Testis (tissue), 3 donors: Measurements from ENCODE around the gene WFS1. TPM values are rescaled to one million over a fixed set of nuclear protein-coding genes. Genes with fewer than 3 reads are reported as not detected.

Source experiments
- DNase-seq: peaks from one replicate; pipeline ENCODE4 v3.0.0-alpha.2; 2019
- H3K27ac ChIP-seq, 2 donors: fragments of 200-600 bp; sonication (generic); one replicate each; pipeline ENCODE4 v1.5.1; 2019
- H3K27me3 ChIP-seq: fragments of 200-600 bp; sonication (generic); one replicate; pipeline ENCODE4 v1.5.1; 2019
- H3K36me3 ChIP-seq: fragments of 200-600 bp; sonication (generic); one replicate; pipeline ENCODE4 v1.5.1; 2017; ENCODE audit warnings: low read depth; ENCODE audit errors: missing control alignments
- H3K4me1 ChIP-seq: fragments of 200-600 bp; sonication (generic); one replicate; pipeline ENCODE4 v1.5.1; 2019
- H3K4me3 ChIP-seq, 2 donors: fragments of 200-600 bp; sonication (generic); one replicate each; pipeline ENCODE4 v1.5.1; 2017 to 2019
- H3K9me3 ChIP-seq: fragments of 200-600 bp; sonication (generic); one replicate; pipeline ENCODE4 v1.5.1; 2017
- POLR2A ChIP-seq: fragments of 450-650 bp; IDR thresholded peaks from one replicate; pipeline ENCODE4 v1.6.1; 2017; ENCODE audit warnings: antibody characterized with exemption, mild to moderate bottlenecking, moderate library complexity
- WGBS, 2 donors: methylation state at CpG; one replicate each; pipeline ENCODE4 v1.1.5; 2018; 5-methylcytosine and 5-hydroxymethylcytosine counted together
- intact Hi-C: fragments of 100-400 bp; cut with DNase I; formaldehyde crosslinking; loops from one replicate; pipeline ENCODE4 v1.15.1; 2023; ENCODE audit warnings: low total_unique reads
- polyA plus RNA-seq: library from polyadenylated mRNA; stranded (reverse); fragments of 350-450 nt; fragmentation: Illumina TruSeq; extraction: RNeasy Lipid Tissue Mini Kit (QIAGEN cat#74804); gene quantifications from one replicate; pipeline ENCODE4 v1.2.3, GENCODE V29; 2014; ENCODE audit warnings: low read depth, low replicate concordance; ENCODE audit not compliant: insufficient read depth
- total RNA-seq, 2 donors: library from RNA; depleted of rRNA; stranded (reverse); fragments of >200 nt; gene quantifications; one replicate each; pipeline ENCODE4 v1.2.3, GENCODE V29; 2016
- TF ChIP-seq, protein P1 (sequence below), 3 experiments: fragments of 450-650 bp in 2 of 3; fragments of 200-600 bp in 1 of 3; sonication (generic) in 1 of 3; IDR thresholded peaks; one replicate each; pipeline ENCODE4 v1.5.1; 2016 to 2019; ENCODE audit warnings: antibody characterized with exemption in 3 of 3, mild to moderate bottlenecking in 2 of 3, moderate library complexity in 1 of 3

WFS1 gene
- total and polyA plus RNA-seq, 3 donors from 2014 or later, result 80.4 to 202 (median 124) TPM

DNA sequence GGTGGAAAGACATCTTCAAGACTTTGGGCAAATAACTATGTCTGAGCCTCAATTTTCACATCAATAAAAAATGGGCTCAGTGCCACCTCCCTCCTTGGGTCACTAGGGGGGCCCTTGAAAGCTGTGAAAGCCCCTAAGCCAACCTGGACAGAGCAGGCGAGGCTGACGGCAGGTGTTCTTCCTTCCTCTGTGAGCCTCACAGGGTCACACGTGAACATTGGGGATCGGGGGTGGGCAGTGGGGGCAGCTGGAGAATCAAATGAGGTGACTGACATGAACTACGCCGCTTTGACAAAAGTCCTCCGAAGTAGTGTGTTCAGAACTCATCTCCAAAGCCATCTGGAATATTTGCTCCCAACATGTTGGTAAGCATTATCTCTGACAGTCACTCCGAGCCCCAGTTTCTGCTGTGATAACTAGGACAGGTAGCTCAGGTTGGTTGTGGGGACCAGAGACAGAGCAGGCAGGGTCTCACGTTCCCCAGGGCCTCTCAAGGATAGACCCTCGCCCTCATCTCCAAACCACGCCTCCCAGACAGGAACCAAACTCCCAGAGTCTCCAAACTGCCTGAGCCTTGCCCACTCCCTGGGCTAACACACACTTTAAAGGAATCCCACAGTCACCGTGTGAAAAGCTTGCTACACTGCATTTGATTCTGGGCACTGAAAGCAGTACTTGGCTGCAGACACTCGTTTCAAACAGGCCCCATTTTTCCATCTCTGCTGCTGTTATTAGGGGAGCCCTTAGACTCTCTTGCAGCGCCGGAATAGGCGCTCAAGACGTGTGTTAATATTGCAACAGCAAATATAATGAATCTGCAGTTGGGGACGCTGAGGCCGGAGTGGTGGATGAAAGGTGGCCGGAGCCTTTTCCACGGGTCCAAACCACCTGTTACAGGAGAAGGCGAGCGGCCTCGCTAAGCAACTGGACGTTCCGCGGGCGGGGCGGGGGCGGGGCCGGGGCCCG lies 717 bp upstream of the WFS1 start:
- no peaks in the 10 kb centered on the region for H3K27me3 ChIP-seq
- peak overlapping the region in 1 of 2 donors; percentile 48 for H3K27ac ChIP-seq
- peak overlapping the region; percentile 2 to 95 for H3K4me3 ChIP-seq
- peaks cover 41% of the 10 kb centered on the region for H3K4me1 ChIP-seq
- TF ChIP-seq, protein P1, sequence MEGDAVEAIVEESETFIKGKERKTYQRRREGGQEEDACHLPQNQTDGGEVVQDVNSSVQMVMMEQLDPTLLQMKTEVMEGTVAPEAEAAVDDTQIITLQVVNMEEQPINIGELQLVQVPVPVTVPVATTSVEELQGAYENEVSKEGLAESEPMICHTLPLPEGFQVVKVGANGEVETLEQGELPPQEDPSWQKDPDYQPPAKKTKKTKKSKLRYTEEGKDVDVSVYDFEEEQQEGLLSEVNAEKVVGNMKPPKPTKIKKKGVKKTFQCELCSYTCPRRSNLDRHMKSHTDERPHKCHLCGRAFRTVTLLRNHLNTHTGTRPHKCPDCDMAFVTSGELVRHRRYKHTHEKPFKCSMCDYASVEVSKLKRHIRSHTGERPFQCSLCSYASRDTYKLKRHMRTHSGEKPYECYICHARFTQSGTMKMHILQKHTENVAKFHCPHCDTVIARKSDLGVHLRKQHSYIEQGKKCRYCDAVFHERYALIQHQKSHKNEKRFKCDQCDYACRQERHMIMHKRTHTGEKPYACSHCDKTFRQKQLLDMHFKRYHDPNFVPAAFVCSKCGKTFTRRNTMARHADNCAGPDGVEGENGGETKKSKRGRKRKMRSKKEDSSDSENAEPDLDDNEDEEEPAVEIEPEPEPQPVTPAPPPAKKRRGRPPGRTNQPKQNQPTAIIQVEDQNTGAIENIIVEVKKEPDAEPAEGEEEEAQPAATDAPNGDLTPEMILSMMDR (IDR thresholded peaks at IDR 0.05), result no peak
- H3K9me3 ChIP-seq, result no peaks in the 10 kb centered on the region
- DNase-seq, result no peak
- H3K36me3 ChIP-seq, result no peaks in the 10 kb centered on the region
- intact Hi-C loops, result loop anchor here (5.0 kb wide), 1 partner anchor 58 kb away; no protein-coding TSS in a partner anchor
- 20 to 29% methylated on average over 21 to 30 of the region's 32 CpGs for WGBS, 2 donors

DNA sequence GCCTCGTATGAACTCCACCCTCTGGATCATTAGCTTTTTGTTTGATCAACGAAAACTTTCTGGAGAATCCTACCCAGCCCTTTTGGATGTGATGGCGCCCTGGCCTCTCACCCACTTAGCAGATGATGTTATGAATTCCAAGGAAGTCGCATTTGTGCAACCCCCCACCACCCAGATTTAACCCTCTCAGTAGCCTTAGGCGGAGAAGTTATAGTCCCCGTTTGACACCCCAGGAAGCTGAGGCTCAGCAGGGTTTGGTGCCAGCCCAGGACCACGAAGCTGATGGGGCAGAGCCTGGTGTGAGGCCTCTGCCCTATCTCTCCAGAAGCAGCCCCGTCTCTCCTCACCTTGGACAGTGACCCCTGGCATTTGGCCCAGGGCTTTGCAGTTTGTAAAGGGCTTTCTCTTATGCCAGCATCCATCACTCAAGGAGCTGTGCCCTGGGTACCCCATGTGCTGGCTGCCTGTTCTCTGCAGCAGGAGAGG lies 1.0 kb downstream of the WFS1 start:
- WGBS, 2 donors, result 7 to 25% methylated on average over 2 to 8 of the region's 8 CpGs
- Histone ChIP-seq H3K27me3 (no peaks in the 10 kb centered on the region), H3K9me3 (no peaks in the 10 kb centered on the region), H3K4me1 (peaks cover 54% of the 10 kb centered on the region), H3K4me3 (peak overlapping the region; percentile 63 to 95), H3K36me3 (no peaks in the 10 kb centered on the region), H3K27ac (peak overlapping the region; percentile 67 to 76)
- no peak for TF ChIP-seq POLR2A
- DNase-seq, result no peak
- intact Hi-C loops, result no loop called here

GRCh38 chr4:6271206-6271605 lies 1.6 kb downstream of the WFS1 start:
- 47 to 70% methylated on average over 8 to 9 of the region's 9 CpGs for WGBS, 2 donors
- Histone ChIP-seq H3K4me1 (peaks cover 59% of the 10 kb centered on the region), H3K36me3 (no peaks in the 10 kb centered on the region), H3K9me3 (no peaks in the 10 kb centered on the region), H3K4me3 (no peak overlapping the region), H3K27ac (peak overlapping the region; percentile 67 to 76), H3K27me3 (no peaks in the 10 kb centered on the region)
- intact Hi-C loops, result no loop called here
- TF ChIP-seq, protein P1 (IDR thresholded peaks at IDR 0.05), result no peak
- no peak for TF ChIP-seq POLR2A
- DNase-seq, result no peak

DNA sequence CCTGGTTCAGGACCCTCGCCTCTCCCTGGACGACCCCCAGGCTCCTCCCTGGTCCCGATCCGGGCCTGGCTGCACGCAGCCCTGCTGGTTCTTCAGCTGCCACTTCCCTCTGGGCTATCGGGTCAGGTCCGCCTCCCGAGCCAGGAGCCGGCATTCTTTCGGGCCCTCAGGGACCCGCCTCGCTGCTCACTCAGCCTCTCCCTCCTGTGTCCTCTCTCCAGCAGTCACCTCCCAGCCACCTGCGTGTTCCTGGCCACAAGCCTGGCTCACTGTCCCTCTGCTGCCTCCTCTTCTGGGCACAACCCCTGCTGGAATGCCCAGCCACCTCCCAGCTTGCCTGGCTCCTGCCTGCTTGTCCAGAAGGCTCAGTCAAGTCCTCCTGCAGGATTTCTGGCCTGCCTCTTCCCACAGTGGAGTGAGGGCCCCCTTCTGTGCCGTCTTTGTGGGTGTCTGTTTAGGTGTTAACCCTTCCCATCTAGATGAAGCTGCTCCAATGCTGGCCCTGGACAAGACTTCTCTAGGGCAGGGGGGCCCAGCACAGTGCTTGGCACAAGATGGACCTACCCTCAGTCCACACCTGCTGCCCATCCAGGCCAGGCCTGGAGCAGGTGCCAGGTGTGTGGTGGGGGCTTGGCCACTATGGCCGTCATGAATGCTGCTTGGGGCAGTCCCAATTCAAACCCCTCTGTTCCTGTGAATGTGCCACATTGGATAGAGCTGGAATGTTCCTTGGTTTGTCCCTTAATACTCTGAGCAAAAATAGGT lies 2.2 kb downstream of the WFS1 start:
- peak; percentile 52 for DNase-seq
- Histone ChIP-seq H3K27me3 (no peaks in the 10 kb centered on the region), H3K9me3 (no peaks in the 10 kb centered on the region), H3K27ac (peak overlapping the region; percentile 67 to 76), H3K4me3 (no peak overlapping the region), H3K4me1 (peaks cover 66% of the 10 kb centered on the region), H3K36me3 (no peaks in the 10 kb centered on the region)
- TF ChIP-seq POLR2A, result no peak
- TF ChIP-seq, protein P1 (IDR thresholded peaks at IDR 0.05), result no peak
- WGBS, 2 donors, result 46 to 54% methylated on average over 9 to 15 of the region's 15 CpGs
- intact Hi-C loops, result no loop called here
